ENCODE measurements around the gene CD209. TPM values are rescaled to one million over a fixed set of nuclear protein-coding genes. Genes with fewer than 3 reads are reported as not detected.

CD209 gene
- total and polyA plus RNA-seq, 2 of the 8 experiments (the other 6 are each of a cell fraction or from before 2014, with no cell fraction given) = 0.05 to 0.22 TPM

- Histone ChIP-seq H2AK5ac (ENCODE audit: low read depth, low read length) (no peak overlapping the region), H3K4me1 (replicated peaks in 1 of 4; ENCODE audit: control insufficient read depth in 3 of 4, insufficient read depth in 4 of 4, low read length in 3 of 4) (peaks cover 0 to 15% (median 9%) of the 10 kb centered on the region in 4 experiments; a peak in 6 of 7 replicates), H3K23ac (ENCODE audit: insufficient read length) (no peak overlapping the region), H4K8ac (ENCODE audit: extremely low read depth, insufficient read depth, low read length) (peak overlapping the region; percentile 41; the same call in 1 of the 2 replicates), H3K14ac (ENCODE audit: insufficient read length) (no peak overlapping the region), H3K4me3 (ENCODE audit: extremely low read depth in 1 of 4, insufficient read depth in 2 of 4, low read depth in 3 of 4, low read length in 4 of 4) (peak overlapping the region; percentile 32 to 63 (median 40); a peak in 7 of 8 replicates), H4K20me1 (replicated peaks in 1 of 2; ENCODE audit: control insufficient read depth in 1 of 2, insufficient read depth in 2 of 2, low read length in 2 of 2) (peaks cover 0 to 3% of the 10 kb centered on the region in 2 experiments), H2BK120ac (replicated peaks; ENCODE audit: low read depth, low read length) (no peak overlapping the region), H2BK15ac (ENCODE audit: low read length) (no peak overlapping the region), H2BK20ac (ENCODE audit: low read length) (no peak overlapping the region), H4K91ac (replicated peaks; ENCODE audit: insufficient read length, low read length) (no peak overlapping the region), H3K4ac (replicated peaks; ENCODE audit: insufficient read length, low read depth, low read length) (no peak overlapping the region), H3K27me3 (replicated peaks in 1 of 4; ENCODE audit: control insufficient read depth in 3 of 4, extremely low read depth in 1 of 4, insufficient read depth in 3 of 4, low read length in 3 of 4) (peaks cover 27 to 45% (median 43%) of the 10 kb centered on the region in 4 experiments), H3K4me2 (ENCODE audit: insufficient read depth in 1 of 2, low read depth in 2 of 2, low read length in 2 of 2) (peak overlapping the region; percentile 96 to 98), H3K23me2 (ENCODE audit: low read depth, low read length) (peaks cover 8% of the 10 kb centered on the region; the same call in 1 of the 2 replicates), H3K79me1 (ENCODE audit: low read depth, low read length) (no peaks in the 10 kb centered on the region), H3K18ac (ENCODE audit: extremely low read depth, low read length) (peak overlapping the region; percentile 60; the same call in 1 of the 2 replicates), H4K5ac (ENCODE audit: insufficient read length, low read depth, low read length) (no peak overlapping the region), H3K9ac (replicated peaks in 1 of 4; ENCODE audit: extremely low read depth in 1 of 4, low read depth in 3 of 4, low read length in 3 of 4) (no peak overlapping the region), H3K27ac (ENCODE audit: low read depth, low read length) (no peak overlapping the region), H3K79me2 (ENCODE audit: control insufficient read depth in 1 of 2, insufficient read depth in 2 of 2, low read length in 2 of 2) (no peaks in the 10 kb centered on the region), H3K9me3 (ENCODE audit: insufficient read depth in 2 of 2, low read depth in 1 of 2, low read length in 1 of 2) (no peaks in the 10 kb centered on the region), H2AFZ (ENCODE audit: low read length) (no peak overlapping the region), H3K56ac (replicated peaks; ENCODE audit: insufficient read length, low read depth, low read length) (no peak overlapping the region), H2BK5ac (ENCODE audit: low read depth, low read length) (no peak overlapping the region), H3K36me3 (ENCODE audit: control insufficient read depth in 2 of 4, insufficient read depth in 4 of 4, low read length in 3 of 4) (no peaks in the 10 kb centered on the region), H2BK12ac (ENCODE audit: low read depth, low read length) (no peak overlapping the region)
- ChIA-PET CTCF (ENCODE audit: partially characterized antibody) (interaction anchor here (0.6 to 1.1 kb wide), 2 partner anchors 26 to 70 kb away, joined by 3 to 5 read pairs; no protein-coding TSS in a partner anchor), POLR2A (ENCODE audit: partially characterized antibody) (interaction anchor here (1.4 kb wide), 1 partner anchor 41 kb away, joined by 4 read pairs; no protein-coding TSS in a partner anchor)
- no peak for FAIRE-seq
- 9% methylated on average over 24 of the region's 34 CpGs; no CpG with 5 or more reads in 1 of the 2 experiments for WGBS, 2 experiments (ENCODE audit: extremely low coverage in 1 of 2, insufficient coverage in 1 of 2, insufficient read length in 1 of 2, insufficient replicate concordance in 2 of 2, low coverage in 1 of 2, low lambda C conversion rate in 2 of 2, missing lambda C conversion rate in 1 of 2)
- DNase-seq (ENCODE audit: low read depth in 1 of 2, low spot score in 2 of 2) = peak in 1 of 2 experiments; percentile 80
- TF ChIP-seq NRF1 (IDR thresholded peaks at IDR 0.05; ENCODE audit: low read depth, low read length) = peak; percentile 45
- peak; percentile 63 for TF ChIP-seq CREB1 (IDR thresholded peaks at IDR 0.05)
- no peak for TF ChIP-seq TBP (IDR thresholded peaks at IDR 0.05; ENCODE audit: low read depth, low read length)
- TF ChIP-seq KDM4A (IDR thresholded peaks at IDR 0.05; ENCODE audit: low read depth, low read length, severe bottlenecking) = peak; percentile 62
- TF ChIP-seq MAX (IDR thresholded peaks at IDR 0.05) = peak; percentile 47; the same call in 1 of the 2 replicates
- no peak for TF ChIP-seq SUZ12 (IDR thresholded peaks at IDR 0.05; ENCODE audit: low read length)
- TF ChIP-seq E2F6 (IDR thresholded peaks at IDR 0.05) = 0 out of 2 replicates have a peak, but pooled peaks have one; percentile 35
- TF ChIP-seq EGR1 (IDR thresholded peaks at IDR 0.05; ENCODE audit: borderline replicate concordance, low read depth, low read length) = 0 out of 2 replicates have a peak, but pooled peaks have one; percentile 24
- no peak for TF ChIP-seq MAFK (IDR thresholded peaks at IDR 0.05; ENCODE audit: low read depth, low read length)
Observed at GRCh38 chr19:7729831-7730285, 17.5 kb downstream of the CD209 start.

All from H1 (cell line).